Measurements from ENCODE around the gene IRS1.

IRS1 gene

GRCh38 chr2:226756131-226756530 is 43.5 kb downstream of the IRS1 start:
- H3K4me3 ChIP-seq (ENCODE audit: low read depth, low read length) = no peak overlapping the region
- POLR2A ChIA-PET = no interaction called here
- CTCF ChIA-PET = interaction anchor here (1.5 kb wide), 2 partner anchors 13 to 867 kb away, joined by 4 to 6 read pairs; no protein-coding TSS in a partner anchor
- no peak for TF ChIP-seq CTCF (IDR thresholded peaks at IDR 0.05; ENCODE audit: insufficient read depth, low read length, missing control alignments)
- no peak for DNase-seq (ENCODE audit: low read depth, low spot score)

GRCh38 chr2:226755631-226756030 is 44.0 kb downstream of the IRS1 start:
- ChIA-PET CTCF (interaction anchor here (1.5 kb wide), 2 partner anchors 13 to 867 kb away, joined by 4 to 6 read pairs; no protein-coding TSS in a partner anchor), POLR2A (no interaction called here)
- DNase-seq (ENCODE audit: low read depth, low spot score) = no peak
- TF ChIP-seq CTCF (IDR thresholded peaks at IDR 0.05; ENCODE audit: insufficient read depth, low read length, missing control alignments) = no peak
- H3K4me3 ChIP-seq (ENCODE audit: low read depth, low read length) = no peak overlapping the region

- ChIA-PET POLR2A (no interaction called here), CTCF (interaction anchor here (1.5 kb wide), 2 partner anchors 12 to 866 kb away, joined by 4 to 6 read pairs; no protein-coding TSS in a partner anchor)
- no peak overlapping the region for H3K4me3 ChIP-seq (ENCODE audit: low read depth, low read length)
- TF ChIP-seq CTCF (IDR thresholded peaks at IDR 0.05; ENCODE audit: insufficient read depth, low read length, missing control alignments) = no peak
- no peak for DNase-seq (ENCODE audit: low read depth, low spot score)
These were observed 44.6 kb downstream of the IRS1 start for GRCh38 chr2:226754821-226755604.

- DNase-seq (ENCODE audit: low read depth, low spot score) = no peak
- no peak overlapping the region for H3K4me3 ChIP-seq (ENCODE audit: low read depth, low read length)
- ChIA-PET CTCF (interaction anchor here (1.7 kb wide), 1 partner anchor 11 kb away, joined by 3 read pairs; no protein-coding TSS in a partner anchor), POLR2A (no interaction called here)
- TF ChIP-seq CTCF (IDR thresholded peaks at IDR 0.05; ENCODE audit: insufficient read depth, low read length, missing control alignments) = no peak
These were observed 46.7 kb downstream of the IRS1 start for GRCh38 chr2:226752887-226753286.

GRCh38 chr2:226747288-226747687 is 52.3 kb downstream of the IRS1 start:
- no peak for DNase-seq (ENCODE audit: low read depth, low spot score)
- CTCF ChIA-PET = no interaction called here
- no peak for TF ChIP-seq CTCF (IDR thresholded peaks at IDR 0.05; ENCODE audit: insufficient read depth, low read length, missing control alignments)
- POLR2A ChIA-PET = no interaction called here
- no peak overlapping the region for H3K4me3 ChIP-seq (ENCODE audit: low read depth, low read length)

- ChIA-PET CTCF (no interaction called here), POLR2A (interaction anchor here (0.8 kb wide), 1 partner anchor 9 kb away, joined by 3 read pairs; no protein-coding TSS in a partner anchor)
- DNase-seq (ENCODE audit: low read depth, low spot score) = no peak
- no peak for TF ChIP-seq CTCF (IDR thresholded peaks at IDR 0.05; ENCODE audit: insufficient read depth, low read length, missing control alignments)
- no peak overlapping the region for H3K4me3 ChIP-seq (ENCODE audit: low read depth, low read length)
These were observed 53.3 kb downstream of the IRS1 start for GRCh38 chr2:226746196-226746800.
